ENCODE data around the gene MRC2. TPM values are rescaled to one million over a fixed set of nuclear protein-coding genes. Genes with fewer than 3 reads are reported as not detected.
A peak's percentile ranks its signal among the peaks of the same experiment; 100 is the strongest.

MRC2 gene
- total and polyA plus RNA-seq, 5 experiments from 2014 or later, result 0.74 to 11.0 (median 1.3) TPM

- Mint-ChIP-seq H3K27ac (no peak overlapping the region), H3K4me3 (peak overlapping the region in 7 of 10 donors; percentile 12 to 72 (median 37)), H3K36me3 (no peaks in the 10 kb centered on the region), H3K4me1 (peaks cover 0 to 8% (median 4%) of the 10 kb centered on the region in 4 donors), H3K27me3 (peaks cover 0 to 3% (median 0%) of the 10 kb centered on the region in 5 donors), H3K9me3 (no peaks in the 10 kb centered on the region)
- DNase-seq (peak in 1 of 10 donors; percentile 16), ATAC-seq (no peak)
- POLR2A ChIA-PET, result no interaction called here
Measured at GRCh38 chr17:62705778-62706597, 78.5 kb downstream of the MRC2 start.

- ATAC-seq (no peak), DNase-seq (no peak)
- Mint-ChIP-seq H3K36me3 (no peaks in the 10 kb centered on the region), H3K4me1 (peaks cover under 1 to 8% (median 4%) of the 10 kb centered on the region in 4 donors), H3K4me3 (peak overlapping the region in 1 of 10 donors; percentile 59), H3K27ac (peak overlapping the region in 1 of 10 donors; percentile 68), H3K27me3 (peaks cover 0 to 2% (median 0%) of the 10 kb centered on the region in 5 donors), H3K9me3 (no peaks in the 10 kb centered on the region)
- POLR2A ChIA-PET, result no interaction called here
Measured at GRCh38 chr17:62706598-62707424, 79.3 kb downstream of the MRC2 start.

DNA sequence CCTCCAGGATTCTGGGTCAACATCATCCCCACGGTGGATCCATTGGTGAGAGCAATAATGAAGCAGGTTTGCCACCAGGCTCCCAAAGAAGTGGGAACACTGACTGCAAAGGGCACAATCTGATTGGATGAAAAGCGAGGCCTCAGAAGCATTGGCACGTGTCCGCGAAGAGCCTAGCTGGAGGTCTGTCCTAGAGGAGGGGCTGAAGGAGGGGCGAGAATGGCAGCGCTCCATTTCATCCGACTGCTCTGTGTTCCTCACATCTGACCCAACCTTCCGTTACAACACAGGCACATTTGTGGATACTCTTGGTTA lies 79.9 kb downstream of the MRC2 start:
- Mint-ChIP-seq H3K36me3 (no peaks in the 10 kb centered on the region), H3K4me3 (peak overlapping the region in 1 of 10 donors; percentile 59), H3K4me1 (peaks cover 1 to 8% (median 4%) of the 10 kb centered on the region in 4 donors), H3K27ac (peak overlapping the region in 1 of 10 donors; percentile 68), H3K9me3 (no peaks in the 10 kb centered on the region), H3K27me3 (peaks cover 0 to 2% (median 0%) of the 10 kb centered on the region in 5 donors)
- DNase-seq, result no peak
- no peak for ATAC-seq
- POLR2A ChIA-PET, result no interaction called here

GRCh38 chr17:62708587-62708986 lies 81.1 kb downstream of the MRC2 start:
- H3K27me3 Mint-ChIP-seq, result peaks cover 0 to 2% (median 0%) of the 10 kb centered on the region in 5 donors
- H3K4me1 Mint-ChIP-seq, result peaks cover 0 to 6% (median 3%) of the 10 kb centered on the region in 4 donors
- no peaks in the 10 kb centered on the region for H3K9me3 Mint-ChIP-seq
- no peaks in the 10 kb centered on the region for H3K36me3 Mint-ChIP-seq
- DNase-seq, result no peak
- H3K4me3 Mint-ChIP-seq, result no peak overlapping the region
- no peak for ATAC-seq
- POLR2A ChIA-PET, result no interaction called here
- H3K27ac Mint-ChIP-seq, result no peak overlapping the region

DNA sequence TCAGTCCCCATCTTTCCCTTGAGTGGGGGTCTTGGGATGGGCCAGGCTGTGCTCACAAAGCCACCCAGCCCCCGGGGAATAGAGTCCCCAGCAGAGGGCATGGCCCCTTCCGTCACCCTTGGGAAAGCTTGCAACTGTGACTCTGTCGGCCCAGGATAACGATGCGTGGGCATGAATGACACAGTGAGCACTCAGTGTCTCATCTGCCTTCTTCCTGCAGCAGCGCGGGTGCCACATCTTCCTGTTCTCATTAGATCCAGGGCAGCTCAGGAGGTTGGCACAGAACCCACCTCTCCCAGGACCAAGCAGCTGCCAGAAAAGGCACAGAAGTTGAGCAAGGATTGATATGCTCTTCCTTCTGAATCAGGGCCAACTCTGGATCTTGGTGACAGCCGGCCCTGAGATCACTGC lies 84.7 kb downstream of the MRC2 start:
- H3K27me3 Mint-ChIP-seq, result peaks cover 0 to 2% (median 0%) of the 10 kb centered on the region in 5 donors
- POLR2A ChIA-PET, result no interaction called here
- H3K9me3 Mint-ChIP-seq, result no peaks in the 10 kb centered on the region
- H3K27ac Mint-ChIP-seq, result no peak overlapping the region
- H3K4me1 Mint-ChIP-seq, result peaks cover 0 to 4% (median 0%) of the 10 kb centered on the region in 4 donors
- H3K36me3 Mint-ChIP-seq, result no peaks in the 10 kb centered on the region
- ATAC-seq, result no peak
- no peak overlapping the region for H3K4me3 Mint-ChIP-seq
- DNase-seq, result no peak

- POLR2A ChIA-PET, result interaction anchor here (0.6 to 1.8 kb wide), 3 partner anchors 11 to 252 kb away, joined by 3 to 5 read pairs (median 5); no protein-coding TSS in a partner anchor
- H3K9me3 Mint-ChIP-seq, result no peaks in the 10 kb centered on the region
- H3K27me3 Mint-ChIP-seq, result no peaks in the 10 kb centered on the region
- no peak for ATAC-seq
- peak overlapping the region in 2 of 10 donors; percentile 49 to 62 for H3K27ac Mint-ChIP-seq
- no peaks in the 10 kb centered on the region for H3K36me3 Mint-ChIP-seq
- no peak overlapping the region for H3K4me3 Mint-ChIP-seq
- no peak for DNase-seq
- peaks cover 0 to 5% (median 3%) of the 10 kb centered on the region in 4 donors for H3K4me1 Mint-ChIP-seq
Measured at GRCh38 chr17:62713086-62713881, 85.8 kb downstream of the MRC2 start.

DNA sequence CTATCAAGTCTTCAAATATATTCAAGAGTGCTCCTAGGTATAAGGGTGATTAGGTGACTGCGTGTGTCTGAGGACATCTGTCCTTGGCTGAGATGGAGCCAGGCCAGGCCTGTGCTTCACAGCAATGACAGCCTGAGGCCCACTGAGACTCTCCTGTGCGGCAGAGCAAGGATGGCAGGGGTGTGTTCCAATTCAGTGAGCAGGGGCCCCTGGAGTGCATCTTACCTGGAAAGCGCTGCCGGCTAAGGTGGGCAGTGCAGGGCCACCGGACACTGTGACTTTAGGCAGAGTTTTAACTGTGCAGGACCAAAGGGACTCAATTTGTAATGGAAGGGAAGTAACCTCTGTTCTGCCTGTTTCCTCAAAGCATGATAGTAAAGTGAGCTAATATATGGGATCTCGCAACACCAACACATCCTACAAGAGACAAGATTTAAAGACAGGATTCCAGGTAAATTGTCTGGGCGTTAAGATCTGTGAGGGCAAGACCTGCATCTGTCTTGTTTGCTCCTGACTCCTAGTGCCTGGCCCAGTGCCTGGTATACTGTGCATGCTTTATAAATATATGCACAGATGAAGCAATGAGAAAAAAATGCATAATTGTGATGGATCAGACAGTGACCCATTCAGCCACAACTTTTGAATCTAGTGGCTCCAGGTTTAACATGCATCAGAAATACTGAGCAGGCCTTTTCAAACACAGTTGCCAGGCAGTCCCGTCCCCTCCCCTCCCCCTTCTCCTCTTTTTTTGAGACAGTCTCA lies 86.7 kb downstream of the MRC2 start:
- Mint-ChIP-seq H3K4me1 (peaks cover 0 to 8% (median 3%) of the 10 kb centered on the region in 4 donors), H3K36me3 (no peaks in the 10 kb centered on the region), H3K27me3 (no peaks in the 10 kb centered on the region), H3K4me3 (no peak overlapping the region), H3K9me3 (no peaks in the 10 kb centered on the region), H3K27ac (no peak overlapping the region)
- ATAC-seq (no peak), DNase-seq (no peak)
- POLR2A ChIA-PET, result interaction anchor here (1.8 kb wide), 1 partner anchor 10 kb away, joined by 5 read pairs; no protein-coding TSS in a partner anchor

DNA sequence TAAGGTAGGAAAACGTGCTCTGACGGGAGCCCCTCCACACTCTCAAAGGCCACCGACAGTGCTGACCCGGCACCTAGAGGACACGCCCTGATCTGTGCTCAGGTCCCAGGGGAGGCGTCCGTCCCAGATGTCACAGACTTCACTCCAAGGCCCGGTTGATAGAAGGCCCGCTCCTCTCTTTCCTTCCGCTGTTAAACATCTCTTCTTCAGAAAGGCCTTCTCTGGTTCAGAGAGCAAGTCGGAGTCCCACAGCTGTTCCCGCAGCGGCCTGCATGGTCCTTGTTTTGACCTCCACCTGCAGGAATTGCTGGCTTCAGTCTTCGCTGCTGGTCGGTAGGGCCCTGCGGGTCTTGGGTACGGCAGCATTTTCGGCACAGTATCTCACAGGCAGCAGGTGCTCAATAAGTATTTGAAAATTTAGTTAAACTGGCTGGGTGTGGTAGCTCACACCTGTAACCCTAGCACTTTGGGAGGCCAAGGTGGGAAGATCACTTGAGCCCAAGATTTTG lies 88.5 kb downstream of the MRC2 start:
- Mint-ChIP-seq H3K27ac (no peak overlapping the region), H3K27me3 (no peaks in the 10 kb centered on the region), H3K36me3 (peaks cover 2 to 8% (median 3%) of the 10 kb centered on the region in 3 donors), H3K9me3 (peaks cover 0 to 6% (median 0%) of the 10 kb centered on the region in 9 donors), H3K4me3 (no peak overlapping the region), H3K4me1 (peaks cover 0 to 21% (median 3%) of the 10 kb centered on the region in 4 donors)
- DNase-seq, result no peak
- ATAC-seq, result no peak
- POLR2A ChIA-PET, result no interaction called here

- Mint-ChIP-seq H3K4me1 (peaks cover 0 to 21% (median 2%) of the 10 kb centered on the region in 4 donors), H3K27me3 (no peaks in the 10 kb centered on the region), H3K9me3 (peaks cover 0 to 6% (median 0%) of the 10 kb centered on the region in 9 donors), H3K27ac (no peak overlapping the region), H3K36me3 (peaks cover 2 to 8% (median 3%) of the 10 kb centered on the region in 3 donors), H3K4me3 (no peak overlapping the region)
- ATAC-seq, result no peak
- POLR2A ChIA-PET, result no interaction called here
- DNase-seq, result no peak
Measured at GRCh38 chr17:62716834-62717588, 89.5 kb downstream of the MRC2 start.

DNA sequence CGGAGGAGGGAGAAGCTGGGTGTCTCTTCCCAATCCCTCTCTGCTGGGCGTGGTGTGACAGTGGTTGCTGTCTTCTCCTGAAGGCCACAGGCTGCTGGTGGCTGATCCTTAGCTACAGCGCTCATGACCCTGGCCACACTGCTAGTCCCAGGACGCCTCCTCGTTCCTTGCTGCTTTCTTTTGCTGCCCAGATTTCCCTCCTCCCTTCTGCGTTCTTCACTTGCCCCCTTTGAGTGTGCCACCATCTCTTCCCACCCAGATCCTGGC lies 90.1 kb downstream of the MRC2 start:
- Mint-ChIP-seq H3K27me3 (no peaks in the 10 kb centered on the region), H3K4me1 (peaks cover 0 to 21% (median 2%) of the 10 kb centered on the region in 4 donors), H3K36me3 (peaks cover 2 to 8% (median 3%) of the 10 kb centered on the region in 3 donors), H3K9me3 (peaks cover 0 to 6% (median 0%) of the 10 kb centered on the region in 9 donors), H3K4me3 (no peak overlapping the region), H3K27ac (no peak overlapping the region)
- no peak for ATAC-seq
- DNase-seq, result no peak
- POLR2A ChIA-PET, result no interaction called here

GRCh38 chr17:62717889-62718288 lies 90.4 kb downstream of the MRC2 start:
- Mint-ChIP-seq H3K9me3 (peaks cover 0 to 6% (median 0%) of the 10 kb centered on the region in 9 donors), H3K4me1 (peaks cover 0 to 21% (median 2%) of the 10 kb centered on the region in 4 donors), H3K36me3 (peaks cover 2 to 8% (median 3%) of the 10 kb centered on the region in 3 donors), H3K27me3 (no peaks in the 10 kb centered on the region), H3K27ac (no peak overlapping the region), H3K4me3 (no peak overlapping the region)
- no peak for DNase-seq
- ATAC-seq, result no peak
- POLR2A ChIA-PET, result no interaction called here

Data from naive thymus-derived CD8-positive, alpha-beta T cell (primary cell).